Effector CD8-positive, alpha-beta T cell (primary cell): ENCODE data around the gene GNB1.

ENCODE experiments used
- DNase-seq: peaks from one replicate; lab custom pipeline; 2025; lab: John Stamatoyannopoulos, UW

Gene GNB1

DNA sequence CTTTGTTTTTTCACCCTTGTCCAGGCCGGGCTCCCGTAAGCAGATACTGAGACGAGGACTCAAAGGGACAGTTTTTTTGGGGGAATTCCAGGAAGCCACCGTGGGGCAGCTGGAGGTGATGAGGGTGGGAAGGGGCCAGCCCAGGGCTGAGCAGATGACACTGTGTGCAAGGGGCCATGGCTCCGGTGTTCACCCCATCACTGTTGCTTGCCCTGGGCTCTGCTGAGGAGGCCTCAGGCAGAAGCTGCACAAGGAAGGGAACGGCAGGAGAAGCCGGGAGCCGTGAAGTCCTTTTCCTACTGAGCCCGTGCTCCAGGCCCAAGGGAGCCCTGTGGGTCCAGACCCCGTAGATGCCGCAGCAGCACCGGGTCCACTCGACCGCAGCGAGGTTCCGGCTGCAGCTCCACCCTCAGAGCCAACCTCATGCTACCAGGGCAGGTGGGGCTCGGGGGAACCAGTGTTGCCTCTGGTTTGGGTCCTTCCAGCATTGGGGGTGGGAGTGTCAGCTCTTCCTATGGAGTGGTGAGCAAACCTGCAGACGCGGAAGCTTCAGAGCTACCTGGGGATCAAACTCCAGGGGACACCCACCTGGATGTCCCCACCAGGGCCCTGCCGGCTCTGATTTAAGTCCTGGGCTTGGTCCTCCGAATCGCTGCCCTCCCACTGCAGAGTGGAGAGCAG, 19.9 kb upstream of the GNB1 start:
- DNase-seq, result no peak

DNA sequence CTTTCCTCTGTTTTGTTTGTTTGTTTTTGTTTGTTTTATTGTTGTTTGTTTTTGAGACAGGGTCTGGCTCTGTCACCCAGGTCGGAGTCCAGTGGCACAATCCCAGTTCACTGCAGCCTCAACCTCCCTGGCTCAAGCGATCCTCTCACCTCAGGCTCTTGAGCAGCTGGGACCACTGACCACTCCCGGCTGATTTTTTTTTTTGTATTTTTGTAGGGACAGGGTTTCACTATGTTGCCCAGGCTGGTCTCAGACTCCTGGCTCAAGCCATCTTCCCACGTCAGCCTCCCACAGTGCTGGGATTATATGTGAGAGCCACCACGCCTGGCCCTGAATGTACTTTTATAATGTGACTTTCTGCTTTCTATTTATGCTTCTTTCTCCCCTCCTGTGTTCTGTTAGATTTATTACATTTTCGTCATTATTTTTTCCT, 19.2 kb upstream of the GNB1 start:
- DNase-seq, result no peak

DNA sequence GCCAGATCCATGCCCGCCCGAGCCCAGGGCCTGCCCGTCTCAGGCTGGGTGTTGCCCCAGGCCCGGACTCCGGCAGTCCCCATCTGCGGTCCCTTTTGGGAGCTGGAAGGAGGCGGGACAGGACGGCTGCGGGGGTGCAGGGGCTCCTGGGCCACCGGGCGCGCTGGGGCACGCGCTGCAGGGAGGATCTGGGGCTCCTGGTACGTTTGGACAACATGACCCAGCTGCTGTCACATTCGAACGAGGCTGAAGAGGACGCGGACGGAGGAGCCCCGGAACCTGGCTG, 17.6 kb upstream of the GNB1 start:
- DNase-seq, result no peak

DNA sequence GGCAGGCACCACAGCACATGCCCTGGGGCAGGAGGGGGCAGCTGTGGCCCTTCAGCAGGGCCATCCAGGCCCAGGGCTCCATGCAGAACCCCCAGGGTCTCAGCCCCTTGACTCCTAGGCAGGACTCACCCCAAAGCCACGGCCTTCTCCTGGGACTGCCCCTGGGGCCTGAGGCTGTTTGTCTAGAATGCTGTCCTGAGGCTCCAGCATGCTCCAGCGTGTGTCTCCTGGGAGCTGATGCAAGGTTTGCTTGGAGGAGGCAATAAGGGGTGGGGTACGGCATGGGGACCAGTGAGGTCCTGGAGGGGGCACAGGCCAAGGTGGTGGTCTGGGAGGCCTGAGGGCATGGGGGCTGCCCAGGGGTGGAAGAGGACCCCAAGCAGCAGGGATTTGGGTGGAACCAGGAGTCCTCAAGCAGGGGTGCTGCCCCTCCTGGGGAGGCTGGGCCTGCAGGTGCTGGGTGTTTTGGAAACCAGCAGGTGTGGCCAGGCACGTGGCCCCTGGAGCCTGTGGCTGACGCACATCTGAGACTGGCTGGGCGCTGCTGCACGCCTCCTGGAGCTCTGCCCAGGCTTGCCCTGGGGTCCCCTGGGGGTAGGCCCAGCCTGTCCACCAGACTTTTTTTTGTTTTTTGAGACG, 16.3 kb upstream of the GNB1 start:
- no peak for DNase-seq

DNA sequence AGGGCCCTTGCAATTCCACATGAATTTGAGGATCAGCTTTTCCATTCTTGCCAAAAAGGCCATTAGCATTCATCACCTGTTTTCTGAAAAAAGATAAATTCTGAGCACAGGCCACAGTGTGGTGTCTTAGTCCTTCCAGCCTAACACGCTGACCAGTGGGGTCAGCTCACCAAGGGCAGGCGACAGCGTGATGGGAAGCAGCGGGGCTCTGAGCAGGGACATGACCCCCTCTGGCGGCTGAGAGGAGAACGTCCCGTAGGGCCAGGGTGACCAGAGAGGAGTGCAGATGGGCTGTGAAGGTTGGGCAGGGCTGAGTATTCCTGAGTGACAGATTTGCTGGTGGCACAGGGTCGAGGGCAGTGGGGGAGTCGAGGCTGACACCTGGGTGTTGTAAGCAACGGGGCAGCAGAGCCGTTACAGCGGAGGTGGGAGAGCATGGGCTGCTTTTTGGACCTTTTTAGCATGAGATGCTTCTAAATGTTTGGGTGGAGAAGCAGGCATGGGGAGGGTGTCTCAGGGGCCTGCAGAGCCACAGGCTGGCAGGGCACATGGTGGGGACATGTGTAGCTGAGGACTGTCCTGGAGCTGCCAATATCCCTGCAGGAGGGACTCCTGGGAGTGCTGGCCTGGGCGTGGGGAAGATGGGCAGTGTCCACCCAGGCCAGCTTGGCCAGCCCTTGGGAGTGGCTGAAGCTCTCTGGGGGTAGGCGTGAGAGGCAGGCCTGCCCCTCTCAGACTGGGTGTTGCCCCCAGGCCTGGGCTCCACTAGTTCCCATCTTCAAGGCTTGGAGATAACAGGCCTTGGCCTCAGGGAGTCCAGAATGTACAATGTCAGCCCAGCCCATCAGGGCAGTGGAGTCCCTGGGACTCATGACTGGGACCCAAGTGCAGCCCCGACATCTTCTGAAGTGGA, 15.6 kb upstream of the GNB1 start:
- peak; percentile 47 for DNase-seq

DNA sequence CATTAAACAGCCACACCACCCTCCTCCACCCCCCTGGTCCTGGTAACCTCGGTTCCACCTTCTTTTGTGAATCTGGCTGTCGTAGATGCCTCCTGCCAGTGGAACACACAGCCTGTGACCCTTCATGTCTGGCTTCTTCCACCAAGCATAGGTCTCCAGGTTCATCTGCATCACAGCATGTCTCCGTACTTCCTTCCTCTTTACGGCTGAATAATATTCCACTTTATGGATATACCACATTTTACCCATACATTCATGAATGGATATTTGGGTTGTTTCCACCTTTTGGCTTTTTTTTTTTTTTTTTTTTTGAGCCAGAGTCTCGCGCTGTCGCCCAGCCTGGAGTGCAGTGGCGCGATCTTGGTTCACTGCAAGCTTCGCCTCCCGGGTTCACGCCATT, 12.3 kb upstream of the GNB1 start:
- no peak for DNase-seq

DNA sequence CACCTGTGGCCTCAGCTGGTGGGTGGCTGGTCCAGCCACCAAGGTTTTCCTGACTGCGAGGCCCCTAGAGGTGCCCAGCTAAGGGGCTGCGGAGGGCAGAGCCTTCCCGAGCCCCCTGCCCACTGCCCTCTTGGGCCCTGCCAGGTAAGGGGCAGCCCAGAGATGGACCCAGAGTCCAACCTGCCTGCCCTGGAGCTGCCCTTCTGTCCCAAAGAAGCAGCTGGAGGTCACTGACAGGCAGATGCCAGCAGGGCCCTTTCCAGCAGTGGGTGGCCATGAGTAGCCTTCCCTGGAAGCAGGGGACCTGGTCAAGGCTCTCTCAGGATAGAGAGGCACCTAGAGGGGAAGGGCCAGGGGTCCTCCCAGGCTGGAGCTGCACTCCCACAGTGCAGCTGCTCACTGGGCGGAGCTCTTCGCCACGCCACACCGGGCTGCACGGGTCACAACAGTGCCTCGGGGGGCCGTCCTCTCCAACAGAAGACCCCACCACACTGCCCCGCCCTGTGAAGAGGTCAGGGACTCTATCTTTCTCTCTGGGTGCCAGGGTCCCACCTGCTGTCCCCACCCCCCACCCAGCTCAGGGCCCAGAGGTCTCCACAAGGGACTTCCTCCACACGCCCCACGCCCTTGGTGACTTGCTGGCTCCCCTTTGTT, 10.9 kb upstream of the GNB1 start:
- no peak for DNase-seq

DNA sequence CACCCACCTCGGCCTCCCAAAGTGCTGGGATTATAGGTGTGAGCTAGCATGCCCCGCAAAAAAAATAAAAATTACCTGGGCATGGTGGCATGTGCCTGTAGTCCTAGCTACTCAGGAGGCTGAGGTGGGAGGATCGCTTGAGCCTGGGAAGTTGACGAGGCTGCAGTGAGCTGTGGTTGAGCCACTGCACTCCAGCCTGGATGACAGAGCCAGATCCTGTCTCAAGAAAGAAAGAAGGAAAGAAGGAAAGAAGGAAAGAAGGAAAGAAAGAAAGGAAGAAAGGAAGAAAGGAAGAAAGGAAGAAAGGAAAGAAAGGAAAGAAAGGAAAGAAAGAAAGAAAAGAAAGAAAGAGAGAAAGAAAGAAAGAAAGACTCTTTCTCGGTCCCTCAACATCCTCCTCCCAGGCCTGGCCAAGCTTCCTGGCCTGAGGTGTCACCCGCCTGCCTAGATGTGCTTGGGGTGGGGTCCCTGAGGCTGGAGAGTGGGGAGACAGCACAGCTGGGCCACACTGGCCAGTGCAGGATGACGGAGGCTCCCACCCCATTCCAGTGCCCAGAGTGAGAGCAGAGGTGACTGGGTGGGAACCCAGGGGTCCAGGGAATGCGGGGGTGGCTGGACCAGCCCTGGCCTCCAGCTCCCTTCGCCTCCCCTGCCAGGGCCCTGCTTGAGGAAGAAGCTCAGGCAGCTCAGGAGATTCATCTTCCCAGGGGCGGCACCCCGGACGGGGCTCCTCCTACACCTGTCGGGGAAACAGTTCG, 10.2 kb upstream of the GNB1 start:
- no peak for DNase-seq

DNA sequence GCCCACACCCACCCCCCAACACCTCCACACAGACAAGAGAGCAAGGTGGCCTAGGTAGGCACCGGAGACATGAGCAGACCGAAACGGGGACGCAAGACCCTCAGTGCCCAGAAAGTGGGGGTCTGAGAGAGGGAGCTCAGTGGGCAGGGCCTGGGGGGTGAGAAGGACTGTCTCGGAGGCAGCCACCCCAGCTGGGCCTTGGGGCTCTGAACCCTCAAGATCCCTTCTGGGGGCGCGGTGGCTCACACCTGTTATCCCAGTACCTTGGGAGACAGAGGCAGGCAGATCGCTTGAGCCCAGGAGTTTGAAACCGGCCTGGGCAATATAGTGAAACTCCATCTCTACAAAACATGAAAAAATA, 9.1 kb upstream of the GNB1 start:
- DNase-seq, result no peak

DNA sequence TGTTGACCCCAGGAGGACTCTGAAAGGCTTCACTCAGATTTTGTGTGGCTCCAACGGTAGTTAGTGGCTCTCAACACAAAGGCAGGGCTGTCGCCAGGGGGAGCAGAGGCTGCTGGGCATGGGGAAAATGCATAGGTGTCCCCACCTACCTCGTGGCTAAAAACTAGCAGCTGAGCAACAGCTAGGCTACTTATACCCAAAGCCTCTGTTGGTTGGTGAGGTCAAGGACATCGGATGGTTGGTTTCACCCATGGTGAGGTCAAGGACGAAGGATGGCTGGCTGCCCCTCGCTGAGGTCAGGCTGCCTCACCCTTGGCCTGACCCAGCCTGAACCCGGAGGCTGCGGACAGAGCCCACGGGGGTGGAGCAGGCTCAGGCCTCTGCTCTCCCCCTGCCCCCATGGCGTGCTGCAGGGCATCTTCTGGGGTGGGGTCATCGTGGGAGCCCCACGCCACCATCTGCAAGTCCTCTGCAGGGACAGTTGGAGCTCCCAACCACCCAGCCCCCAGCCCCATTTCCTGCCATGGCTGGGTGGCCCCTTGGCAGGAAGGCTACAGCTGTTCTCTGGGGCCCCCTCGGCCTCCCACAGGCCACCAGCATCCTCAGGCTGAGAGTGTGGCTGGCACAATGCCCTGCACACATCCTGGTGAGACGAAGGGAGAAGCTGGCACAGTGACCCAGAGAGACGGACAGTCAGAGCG, 8.5 kb upstream of the GNB1 start:
- DNase-seq, result no peak

DNA sequence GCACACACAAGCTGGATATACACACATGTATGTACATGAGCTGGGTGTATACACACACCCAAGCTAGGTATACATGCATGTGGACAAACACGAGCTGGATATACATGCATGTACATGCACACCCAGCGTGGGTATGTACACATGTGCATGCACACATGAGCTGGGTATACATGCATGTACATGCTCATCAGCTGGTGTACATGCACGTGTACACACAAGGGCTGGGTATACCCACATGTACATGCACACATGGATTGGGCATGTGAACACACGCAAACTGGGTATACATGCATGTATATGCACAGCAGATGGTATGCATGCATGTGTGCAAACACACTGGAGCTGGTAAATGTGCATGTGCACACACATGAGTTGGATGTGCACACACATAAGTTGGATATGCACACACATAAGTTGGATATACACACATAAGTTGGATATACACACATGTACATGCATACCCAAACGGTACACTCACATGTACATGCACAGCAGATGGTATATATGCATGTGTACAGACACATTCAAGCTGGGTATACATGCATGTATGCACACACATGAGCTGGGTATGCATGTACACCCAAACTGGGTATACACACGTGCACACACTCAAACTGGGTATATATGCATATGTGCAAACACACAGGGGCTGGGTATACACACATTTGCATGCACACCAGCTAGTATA, 7.5 kb upstream of the GNB1 start:
- no peak for DNase-seq

DNA sequence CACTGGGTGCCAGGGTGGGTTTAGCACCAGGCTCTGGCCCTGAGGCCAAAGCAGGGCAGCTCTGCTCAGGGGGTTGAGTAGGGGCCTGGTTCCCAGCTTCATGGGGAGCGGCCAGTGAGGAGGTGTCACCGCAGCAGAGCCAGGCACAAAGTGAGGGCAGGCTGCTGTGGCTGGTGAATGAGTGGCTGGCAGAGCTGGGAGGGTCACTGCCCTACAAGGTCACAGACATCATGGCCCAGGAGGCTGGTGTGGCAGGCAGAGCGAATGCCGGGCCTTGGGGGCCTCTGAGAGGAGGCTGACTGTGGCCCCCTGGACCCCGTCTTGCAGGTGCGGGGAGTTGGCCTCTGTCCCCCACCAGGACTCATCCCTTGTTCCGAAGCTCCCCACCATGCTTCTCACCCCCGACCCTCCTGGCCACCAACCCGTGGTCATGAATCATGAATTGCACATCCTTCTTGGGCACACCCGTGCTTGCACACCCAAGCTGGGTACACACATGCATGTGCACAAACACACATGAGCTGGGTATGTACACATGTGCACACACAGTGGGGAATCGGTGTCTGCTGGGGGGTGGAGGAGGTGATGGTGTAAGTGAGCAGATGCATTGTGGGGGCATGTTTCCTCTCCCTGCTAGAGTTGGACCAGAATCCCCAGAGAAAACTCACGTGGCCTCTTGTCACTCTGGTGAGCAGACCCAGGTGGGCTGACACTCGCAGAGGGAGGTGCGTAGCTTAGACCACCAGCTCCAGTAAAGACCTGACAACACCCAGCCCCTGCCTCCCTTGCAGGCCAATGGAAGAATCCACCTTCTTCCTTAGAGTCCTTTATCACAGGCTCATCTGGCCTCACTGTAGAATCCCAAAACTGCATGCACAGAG, 4.8 kb upstream of the GNB1 start:
- no peak for DNase-seq

DNA sequence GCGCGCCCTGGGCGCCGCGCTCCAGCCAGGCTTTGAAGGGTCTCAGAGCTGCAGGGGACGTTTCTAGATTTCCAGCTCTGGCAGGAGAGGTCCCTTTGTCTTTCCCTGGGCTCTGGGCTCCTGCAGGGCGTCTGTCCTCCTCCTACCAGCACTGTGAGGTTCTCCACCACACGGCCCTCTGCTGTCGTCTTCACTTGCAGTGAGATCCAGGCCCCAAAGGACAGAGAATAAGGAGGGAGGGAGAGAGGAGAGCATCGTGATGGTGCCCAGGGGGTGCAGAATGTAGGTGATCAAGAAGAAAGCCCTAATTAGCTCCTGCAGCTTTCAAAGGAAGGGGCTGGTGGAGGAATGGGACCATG, 4.2 kb upstream of the GNB1 start:
- no peak for DNase-seq

DNA sequence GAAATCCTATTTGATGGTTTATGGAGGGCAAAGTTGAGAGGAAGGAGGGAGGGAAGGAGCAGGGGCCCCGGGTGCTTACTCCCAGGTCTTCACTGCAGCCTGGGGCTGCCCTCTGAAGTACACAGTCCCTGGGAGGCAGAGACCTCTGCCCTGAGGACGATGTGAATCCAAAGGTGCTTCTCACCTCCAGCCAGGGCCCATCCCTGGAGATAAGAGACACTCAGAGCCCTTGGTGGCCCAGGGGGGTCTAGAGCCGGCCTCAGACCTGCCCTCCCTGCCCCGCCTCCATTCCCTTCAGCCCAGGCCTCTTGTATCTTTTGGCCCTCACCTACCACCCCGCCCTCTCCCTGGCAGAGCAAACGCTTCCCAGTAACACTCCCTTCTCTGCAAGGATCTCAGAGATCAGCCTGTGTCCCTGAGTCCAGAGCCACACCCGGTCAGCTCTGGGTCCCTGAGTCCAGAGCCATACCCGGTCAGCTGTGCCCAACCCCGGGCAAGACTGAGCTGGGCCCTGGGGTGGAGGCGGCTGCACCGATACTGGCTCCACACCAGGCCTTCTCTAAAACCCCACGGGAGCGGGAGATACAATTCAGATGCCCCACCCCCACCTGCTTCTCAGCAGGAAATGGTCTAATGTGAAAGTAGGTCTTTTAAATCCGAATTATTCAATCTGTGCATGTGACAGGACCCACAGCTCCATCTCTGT, 3.6 kb upstream of the GNB1 start:
- DNase-seq, result no peak

DNA sequence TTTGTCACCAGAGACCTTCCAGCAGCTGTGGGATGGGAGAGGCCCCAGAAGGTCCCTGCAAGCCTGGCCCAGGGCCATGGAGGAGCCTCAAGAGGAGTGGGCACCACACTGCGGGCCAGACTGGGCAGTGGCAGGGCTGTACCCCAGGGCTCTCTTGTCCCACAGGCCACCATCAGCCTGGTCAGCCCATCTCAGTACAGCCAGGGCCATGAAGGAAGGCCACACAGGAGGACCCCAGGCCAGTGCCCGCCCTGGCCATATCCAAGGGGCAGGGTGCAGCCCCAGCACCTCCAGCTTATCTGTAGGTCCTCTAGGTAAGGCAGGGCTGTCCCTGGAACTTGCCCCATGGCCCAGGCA, 3.1 kb upstream of the GNB1 start:
- DNase-seq, result no peak

DNA sequence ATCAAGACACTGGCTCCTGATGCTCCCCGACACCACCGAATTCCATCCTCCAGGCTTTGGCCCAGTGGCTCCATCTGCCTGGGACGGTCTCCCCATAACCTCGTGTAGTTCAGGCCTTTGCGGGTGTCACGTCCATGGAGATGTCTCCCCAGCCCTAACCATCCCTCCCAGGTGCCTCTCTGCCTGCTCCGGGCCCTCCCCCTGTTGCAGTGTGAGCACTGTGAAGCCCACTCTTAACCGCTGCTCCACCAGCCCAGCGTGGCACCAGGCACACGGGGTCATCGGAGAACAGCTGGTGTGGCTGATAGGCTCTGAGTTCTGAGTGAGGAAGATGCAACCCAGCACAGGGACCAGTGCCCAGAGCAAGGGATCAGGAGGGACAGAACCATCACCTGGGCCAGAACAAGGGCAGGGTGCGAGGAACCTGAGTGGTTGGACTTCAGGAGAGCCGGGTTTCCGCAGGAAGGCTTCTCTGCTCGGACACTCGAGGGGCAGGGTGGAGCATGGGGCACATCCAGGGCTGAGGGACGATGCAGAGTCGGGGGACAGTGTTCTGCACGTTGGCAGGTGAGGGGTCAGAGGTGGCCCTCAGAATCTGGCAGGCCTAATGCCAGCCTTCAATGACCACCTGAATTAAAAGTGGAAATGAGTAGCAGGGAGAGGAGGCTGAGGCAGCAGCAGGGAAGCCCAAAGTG, 2.6 kb upstream of the GNB1 start:
- DNase-seq, result no peak

DNA sequence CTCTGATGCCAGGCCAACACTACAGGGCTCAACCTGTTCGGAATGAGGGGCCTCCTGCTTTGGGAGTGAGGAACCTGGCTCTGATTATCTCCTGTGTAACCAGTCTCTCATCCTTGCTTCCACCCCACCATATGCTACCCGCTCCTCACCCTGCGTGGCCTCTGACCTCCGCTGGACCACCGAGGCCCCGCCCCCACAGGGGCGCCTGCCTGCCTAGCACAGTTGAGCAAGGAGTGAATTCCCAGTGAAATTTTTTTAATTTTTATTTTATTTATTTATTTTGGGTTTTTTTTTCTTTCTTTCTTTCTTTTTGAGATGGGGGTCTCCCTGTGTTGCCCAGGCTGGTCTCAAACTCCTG, 1.9 kb upstream of the GNB1 start:
- no peak for DNase-seq

DNA sequence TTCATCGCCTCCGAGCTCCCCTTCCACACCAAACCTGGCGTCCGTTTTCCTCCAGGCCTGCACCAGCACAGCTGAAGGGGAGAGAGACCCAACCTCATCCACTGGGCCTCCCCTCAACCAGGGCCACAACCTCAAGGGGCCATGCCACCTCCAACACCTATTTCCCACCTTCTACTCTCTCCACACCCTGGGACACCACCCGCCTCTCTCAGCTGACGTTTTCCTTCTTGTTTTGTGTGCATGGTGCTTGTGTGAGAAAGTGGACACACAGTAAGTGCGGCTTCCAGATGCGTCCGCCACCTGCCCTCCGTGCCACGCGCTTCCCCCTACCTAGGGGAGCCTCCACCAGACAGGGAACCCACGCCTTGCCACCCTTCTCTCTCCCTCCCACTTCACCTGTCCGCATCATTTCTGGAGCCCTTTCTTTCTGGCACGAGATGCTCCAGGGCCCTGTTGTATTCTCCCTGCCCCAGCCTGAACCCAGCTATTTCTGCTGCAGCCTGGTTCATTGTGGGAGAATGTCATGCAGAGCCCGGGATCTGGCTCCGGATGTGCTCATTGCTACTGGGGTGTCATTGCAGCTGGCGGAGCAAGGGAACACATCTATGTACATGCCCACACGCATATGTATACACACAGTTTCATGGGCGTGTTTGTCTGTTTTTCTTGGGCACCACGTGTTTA, 1.3 kb upstream of the GNB1 start:
- DNase-seq, result no peak
